ENCODE data around the gene JCAD. TPM values are rescaled to one million over a fixed set of nuclear protein-coding genes. Genes with fewer than 3 reads are reported as not detected.
A peak's percentile ranks its signal among the peaks of the same experiment; 100 is the strongest.
"Not testable (repeated sequence)": the region's sequence is repeated elsewhere in the genome, so short reads cannot be mapped to it uniquely, and the experiment has no call there.

The JCAD gene
- total RNA-seq, 1 donor from 2014 or later = 8.4 TPM

DNA sequence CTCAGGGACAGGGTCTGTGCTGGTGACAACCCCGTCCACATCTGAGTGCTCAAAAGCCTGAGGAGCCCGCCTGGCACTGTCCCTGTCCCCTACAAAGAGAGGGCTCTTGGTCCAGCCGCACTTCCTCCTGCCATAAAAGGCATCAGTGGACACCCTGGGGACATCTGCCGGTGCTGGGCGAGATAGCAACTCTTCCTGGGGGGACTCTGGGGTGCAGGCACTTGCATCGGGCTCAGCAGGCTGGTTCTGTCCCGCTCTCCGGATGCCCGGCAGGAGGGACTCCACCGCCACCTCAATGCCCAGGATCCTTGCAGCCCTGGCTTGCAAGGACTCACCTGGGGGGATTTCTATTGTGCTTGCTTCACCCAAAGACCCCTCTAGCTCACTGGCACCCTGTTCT, 32.8 kb downstream of the JCAD start:
- DNase-seq = no peak

DNA sequence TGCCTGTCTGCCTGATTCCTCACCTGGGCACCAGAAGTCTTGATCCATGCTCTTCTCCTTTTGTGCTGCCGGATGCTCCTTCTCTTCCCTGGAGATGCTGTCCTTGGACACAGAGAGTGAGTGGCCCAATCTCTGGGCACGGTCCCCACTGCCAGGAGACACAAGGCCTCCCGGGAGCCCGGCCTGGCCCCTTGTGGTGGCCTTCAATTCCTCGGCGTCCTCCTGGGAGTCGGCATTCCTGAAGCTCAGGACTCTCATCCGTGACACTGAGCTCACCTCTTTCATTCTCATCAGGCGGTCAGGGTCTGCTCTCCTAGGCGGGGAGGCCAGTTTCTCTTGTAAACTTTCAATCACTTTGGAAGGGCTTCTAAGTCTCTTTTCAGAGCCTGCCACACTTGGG, 33.3 kb downstream of the JCAD start:
- no peak for DNase-seq

DNA sequence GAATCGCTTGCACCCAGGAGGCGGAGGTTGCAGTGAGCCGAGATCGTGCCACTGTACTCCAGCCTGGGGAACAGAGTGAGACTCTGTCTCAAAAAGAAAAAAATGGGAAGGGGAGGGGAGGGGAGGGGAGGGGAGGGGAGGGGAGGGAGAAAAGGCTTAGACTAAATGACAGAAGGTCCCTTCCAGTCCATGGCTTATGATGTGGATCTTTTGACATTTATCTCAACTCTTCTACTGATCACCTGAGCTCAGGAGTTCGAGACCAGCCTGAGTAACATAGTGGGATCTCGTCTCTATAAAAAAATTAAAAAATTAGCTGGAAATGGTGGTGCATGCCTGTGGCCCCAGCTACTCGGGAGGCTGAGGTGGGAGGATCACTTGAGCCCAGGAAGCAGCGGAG, 34.0 kb downstream of the JCAD start:
- DNase-seq = not testable (repeated sequence)

DNA sequence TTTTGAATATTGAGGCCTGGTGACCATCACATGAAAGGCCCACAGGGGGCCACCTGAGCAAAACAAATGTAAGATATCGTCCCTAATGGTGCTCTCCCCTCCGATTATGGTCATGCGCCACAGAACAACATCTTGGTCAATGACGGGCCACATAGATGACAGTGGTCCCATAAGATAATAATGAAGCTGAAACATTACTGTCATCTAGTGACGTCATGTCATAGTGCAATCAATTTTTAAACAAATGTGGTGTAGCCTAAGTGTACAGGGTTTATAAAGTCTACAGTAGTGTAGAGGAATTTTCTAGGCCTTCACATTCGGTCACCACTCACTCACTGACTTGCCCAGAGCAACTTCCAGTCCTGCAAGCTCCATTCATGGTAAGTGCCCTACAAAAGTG, 36.8 kb downstream of the JCAD start:
- no peak for DNase-seq

DNA sequence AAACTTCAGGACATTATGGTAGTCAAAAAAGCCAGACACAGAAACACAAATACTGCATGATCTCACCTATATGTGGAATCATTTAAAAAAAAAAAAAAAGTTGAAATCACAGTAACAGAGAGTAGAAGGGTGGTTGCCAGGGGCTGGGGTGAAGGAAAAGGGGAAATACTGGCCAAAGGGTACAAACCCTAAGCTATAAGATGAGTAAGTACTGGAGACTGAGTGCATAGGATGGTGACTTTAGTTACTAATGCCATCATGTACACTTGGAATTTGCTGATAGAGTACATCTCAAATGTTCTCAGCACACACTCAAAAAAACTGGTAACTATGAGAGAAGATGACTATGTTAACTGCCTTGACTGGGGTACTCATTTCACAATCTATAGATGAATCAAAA, 39.9 kb downstream of the JCAD start:
- DNase-seq = no peak

DNA sequence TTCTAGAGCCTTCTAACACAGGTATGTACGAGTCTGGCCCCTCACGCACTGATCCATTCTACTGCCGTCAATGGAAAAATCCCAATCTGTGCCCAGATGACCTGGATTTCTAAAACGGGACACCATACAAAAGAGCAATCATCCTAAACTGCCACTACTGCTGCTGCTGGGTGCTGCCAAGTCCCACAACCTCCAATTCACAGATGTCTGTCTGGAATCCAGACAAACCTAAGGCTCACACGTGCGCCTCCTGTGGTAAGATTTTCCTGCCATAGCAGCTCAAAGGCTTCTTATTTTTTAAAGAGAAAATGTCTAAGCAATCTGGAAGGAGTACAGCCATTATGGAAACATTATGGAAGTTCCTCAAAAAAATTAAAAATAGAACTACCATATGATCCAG, 40.9 kb downstream of the JCAD start:
- DNase-seq = no peak

DNA sequence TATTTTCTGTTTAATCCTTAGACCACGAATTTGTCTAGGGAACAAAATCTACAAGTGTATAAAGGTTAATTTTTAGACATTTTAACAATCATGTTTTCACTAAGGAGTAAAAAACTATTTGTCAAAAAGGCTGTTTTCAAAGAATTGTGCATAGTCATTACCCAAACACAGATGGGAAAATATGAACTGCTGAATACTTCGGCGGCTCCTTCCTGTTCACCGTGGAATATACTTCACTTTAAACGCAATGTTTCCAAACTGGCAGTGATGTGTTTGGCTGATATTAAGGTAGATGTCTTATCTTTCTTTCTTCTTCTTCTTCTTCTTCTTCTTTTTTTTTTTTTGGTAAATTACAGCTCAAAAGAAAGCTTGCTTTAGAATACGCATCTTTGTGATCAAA, 41.4 kb downstream of the JCAD start:
- no peak for DNase-seq

DNA sequence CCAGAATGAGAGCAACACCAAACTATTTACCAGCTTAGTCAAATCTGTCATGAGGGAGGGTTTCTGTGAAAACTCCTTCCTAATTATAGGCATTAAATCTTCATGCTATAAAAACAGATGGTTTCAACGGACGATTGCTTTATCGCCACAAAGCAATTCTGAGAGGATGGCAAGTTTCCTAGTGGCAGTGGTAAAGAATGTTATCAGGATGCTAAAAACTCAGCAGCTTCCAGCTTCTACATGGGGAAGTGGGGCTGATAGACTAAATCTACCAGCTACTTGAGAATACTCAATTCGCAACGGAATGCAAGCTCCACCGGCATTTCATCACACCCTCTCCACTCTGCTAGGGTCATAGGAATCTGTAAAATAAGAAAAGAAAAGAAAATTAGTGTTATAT, 41.8 kb downstream of the JCAD start:
- no peak for DNase-seq

DNA sequence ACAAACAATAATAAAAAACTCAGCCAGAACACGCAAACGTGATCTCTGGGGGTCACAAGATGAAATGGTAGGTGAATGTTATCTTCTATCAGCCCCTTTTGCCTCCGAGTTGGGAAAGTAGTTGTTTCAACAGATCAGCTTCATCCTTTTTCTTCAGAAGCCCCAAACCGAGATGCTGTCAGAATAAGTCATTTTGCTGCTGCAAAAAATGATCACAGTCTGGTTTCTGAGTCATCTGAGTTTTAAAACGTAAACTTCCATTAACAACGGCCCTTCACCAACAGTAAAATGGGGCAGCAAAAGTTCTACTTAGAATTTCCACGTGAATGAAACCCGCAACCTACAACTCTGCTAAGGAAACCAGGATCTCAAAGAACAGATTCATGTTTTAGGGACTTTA, 44.9 kb downstream of the JCAD start:
- DNase-seq = no peak

DNA sequence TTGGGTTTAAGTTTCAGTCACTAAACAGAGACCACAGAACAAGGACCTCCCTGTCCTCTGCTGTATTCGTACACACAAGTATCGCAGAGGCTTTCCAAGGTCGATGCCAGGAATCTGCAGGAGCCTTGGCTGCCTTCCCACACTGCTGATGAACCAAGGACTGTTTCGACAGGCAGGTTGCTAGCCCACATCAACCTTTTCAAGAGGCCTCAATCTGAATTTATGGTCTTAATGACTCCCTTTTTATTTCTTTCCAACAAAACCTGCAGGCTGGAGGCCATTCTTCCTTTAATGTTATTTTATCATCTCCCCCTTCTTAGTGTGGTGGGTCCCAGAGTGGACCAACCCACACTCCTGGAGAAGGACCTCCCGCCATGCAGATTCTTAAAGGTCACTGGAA, 45.6 kb downstream of the JCAD start:
- no peak for DNase-seq

DNA sequence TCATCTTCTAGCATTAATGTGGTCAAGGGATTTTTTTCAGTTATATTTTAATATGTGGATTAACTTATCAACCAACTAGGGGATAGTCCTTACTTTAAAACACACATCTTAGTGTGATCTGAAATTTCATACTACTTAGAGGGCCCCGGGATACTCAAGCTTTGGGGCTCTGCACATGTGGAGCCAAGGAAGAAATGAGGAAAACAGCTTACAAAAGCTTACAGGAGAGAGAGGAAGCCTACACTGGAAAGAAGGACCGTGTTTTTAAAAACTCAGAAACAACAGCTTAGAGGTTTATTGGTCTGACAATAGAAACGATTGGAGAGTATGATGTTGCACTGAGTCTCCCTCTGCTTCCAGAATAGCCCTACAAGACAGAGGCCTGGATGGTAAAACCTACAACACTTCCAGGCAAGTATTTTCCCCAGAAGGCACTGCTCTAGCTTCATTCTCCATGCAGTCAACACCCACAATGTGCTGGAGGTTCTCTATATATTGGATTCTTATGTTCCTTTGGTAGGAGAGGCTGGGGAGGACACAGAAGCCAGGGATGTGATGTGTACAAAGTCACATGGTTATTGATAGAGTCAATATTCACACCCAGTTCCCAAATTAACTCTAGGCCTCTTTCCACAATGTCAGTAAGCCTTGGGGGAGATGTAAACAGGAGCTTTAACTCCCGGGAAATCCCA, 47.3 kb downstream of the JCAD start:
- DNase-seq = no peak

DNA sequence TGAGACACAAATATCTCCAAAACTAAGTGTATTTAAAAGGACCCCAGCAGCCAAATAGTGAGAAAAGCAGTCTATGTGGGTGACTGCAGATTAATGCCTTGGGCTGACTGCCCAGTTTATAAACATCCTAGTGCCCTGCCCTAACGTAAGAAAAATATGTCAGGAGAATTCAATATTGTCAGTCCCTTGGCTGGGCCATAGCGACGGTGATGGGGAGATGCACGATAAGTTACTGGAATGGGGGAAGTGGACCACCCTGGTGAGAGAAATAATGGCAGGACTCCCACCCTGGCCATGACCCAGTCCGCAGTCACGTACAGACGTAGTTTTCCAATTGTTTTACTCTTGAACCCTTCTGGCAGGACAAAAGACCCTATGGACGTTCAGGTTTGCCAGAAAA, 48.0 kb downstream of the JCAD start:
- no peak for DNase-seq

DNA sequence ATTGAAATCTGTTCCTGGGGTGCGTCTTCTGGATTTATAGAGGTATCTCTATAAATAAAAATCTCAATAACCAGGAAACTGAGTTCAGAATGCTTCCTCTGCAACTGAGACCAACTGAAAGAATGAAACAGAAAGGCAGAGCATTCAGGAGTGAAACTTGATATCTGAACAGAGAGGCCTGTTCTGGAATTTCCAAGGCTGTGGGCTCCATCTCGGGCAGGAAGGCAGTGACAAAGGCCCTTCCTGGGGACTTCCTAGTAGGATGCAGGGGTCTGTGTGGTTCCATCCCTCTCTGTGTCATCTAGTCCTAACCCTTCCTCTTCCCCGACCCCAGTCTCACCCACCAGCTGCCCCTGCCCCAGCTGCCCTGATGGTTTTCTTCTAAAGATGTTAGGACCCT, 52.0 kb downstream of the JCAD start:
- DNase-seq = no peak

DNA sequence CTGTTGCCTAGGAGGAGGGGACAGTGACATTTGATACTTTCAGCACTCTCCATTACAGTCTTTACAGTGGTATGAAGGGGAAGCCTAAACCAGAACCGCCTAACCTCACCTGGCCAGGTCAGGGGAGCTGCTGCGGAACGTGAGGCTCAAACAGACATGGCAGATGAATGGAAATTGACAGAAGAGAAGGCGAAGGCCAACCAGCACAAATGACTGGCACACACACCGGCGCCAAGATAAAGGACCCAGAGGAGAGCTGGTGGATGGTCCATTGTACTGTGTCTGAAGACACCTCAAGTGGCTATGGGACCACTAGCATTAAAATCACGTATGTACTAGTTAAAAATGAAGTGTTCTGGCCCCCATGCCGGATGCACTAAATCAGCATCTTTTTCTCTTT, 53.0 kb downstream of the JCAD start:
- no peak for DNase-seq

DNA sequence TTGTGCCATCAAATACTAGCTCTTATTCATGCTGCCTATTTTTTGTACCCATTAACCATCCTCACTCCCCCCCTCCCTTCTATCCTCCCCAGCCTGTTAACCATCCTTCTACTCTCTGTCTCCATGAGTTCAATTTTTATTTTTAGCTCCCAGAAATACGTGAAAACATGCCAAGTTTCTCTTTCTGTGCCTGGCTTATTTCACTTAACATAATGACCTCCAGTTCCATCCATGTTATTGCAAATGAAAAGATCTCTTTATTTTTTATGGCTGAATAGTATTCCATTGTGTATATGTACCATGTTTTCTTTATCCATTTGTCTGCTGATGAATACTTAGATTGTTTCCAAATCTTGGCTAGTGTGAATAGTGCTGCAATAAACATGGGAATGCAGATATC, 54.3 kb downstream of the JCAD start:
- DNase-seq = not testable (repeated sequence)

DNA sequence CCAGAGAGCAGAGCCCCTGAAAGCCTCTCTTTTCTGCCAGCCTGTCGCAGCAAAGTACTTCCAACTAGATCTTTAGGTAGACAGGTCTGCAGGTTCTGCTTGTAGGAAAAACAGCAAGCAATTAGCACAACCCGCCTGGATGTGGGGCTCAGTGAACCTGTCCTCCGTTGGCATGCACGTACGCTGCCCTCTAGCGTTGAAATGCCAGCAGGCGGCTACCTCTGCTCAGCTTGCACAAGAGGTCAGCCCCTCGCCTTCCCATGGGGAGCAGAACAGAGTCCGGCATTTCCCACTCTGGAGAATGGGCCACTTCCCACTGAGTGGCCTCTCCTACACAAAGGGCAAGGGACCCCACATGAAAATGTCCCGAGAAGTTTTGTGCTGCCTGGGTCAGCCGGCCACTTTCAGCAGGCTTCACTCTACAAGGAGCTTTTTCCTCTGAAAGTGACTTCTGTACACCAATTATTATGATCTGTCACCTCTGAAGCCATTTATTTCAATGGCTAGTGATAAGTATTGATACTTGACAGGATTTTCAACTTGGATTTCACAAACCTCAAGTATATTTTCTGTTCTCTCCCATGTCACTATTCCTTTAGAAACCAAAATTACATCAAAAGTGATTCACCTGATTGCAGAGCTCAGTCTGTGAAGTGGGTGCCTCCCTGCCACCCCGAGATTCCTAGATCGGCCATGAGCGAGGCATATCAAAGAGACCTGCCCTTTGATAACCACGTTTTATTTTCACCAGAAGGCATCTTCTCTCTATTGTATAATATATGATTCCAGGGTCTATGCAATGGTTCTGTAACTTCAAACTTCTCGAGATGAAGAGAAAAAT, 56.7 kb downstream of the JCAD start:
- DNase-seq = peak; percentile 18

DNA sequence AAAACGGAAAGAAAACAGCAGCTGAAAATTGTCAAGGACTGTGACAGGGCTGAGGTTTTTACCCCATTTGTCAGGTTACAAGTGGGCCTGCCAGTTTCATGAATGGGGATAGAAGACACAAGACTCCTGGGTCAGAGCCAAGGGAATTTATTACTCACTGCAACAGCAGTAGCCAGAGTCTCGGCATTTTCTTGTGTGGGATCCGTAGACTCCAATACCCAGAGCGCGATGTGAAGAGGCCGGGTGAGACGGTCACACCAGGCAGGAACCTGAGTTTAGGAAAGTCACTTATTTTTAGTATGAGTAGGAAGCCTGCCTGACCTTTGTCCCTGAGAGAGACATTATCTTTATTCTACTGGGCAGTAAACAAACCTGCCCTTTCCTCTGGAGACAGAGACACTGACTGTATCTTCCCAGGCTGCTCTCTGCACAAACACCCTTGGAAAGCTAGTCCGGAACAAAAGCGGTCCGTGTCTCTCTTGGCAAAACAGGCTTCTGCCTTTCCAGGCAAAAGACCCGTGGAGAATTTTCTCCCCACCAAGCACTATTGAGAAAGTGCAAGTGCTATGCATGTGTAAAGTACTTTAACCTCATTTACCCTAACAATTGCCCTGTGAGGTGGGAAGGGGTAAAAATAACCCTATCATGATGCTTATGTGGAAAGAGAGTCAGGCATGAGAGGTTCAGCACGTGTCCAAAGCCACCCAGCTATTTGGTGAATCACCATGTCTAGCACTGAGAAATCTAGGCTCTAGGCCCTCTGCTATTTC, 58.4 kb downstream of the JCAD start:
- DNase-seq = no peak

DNA sequence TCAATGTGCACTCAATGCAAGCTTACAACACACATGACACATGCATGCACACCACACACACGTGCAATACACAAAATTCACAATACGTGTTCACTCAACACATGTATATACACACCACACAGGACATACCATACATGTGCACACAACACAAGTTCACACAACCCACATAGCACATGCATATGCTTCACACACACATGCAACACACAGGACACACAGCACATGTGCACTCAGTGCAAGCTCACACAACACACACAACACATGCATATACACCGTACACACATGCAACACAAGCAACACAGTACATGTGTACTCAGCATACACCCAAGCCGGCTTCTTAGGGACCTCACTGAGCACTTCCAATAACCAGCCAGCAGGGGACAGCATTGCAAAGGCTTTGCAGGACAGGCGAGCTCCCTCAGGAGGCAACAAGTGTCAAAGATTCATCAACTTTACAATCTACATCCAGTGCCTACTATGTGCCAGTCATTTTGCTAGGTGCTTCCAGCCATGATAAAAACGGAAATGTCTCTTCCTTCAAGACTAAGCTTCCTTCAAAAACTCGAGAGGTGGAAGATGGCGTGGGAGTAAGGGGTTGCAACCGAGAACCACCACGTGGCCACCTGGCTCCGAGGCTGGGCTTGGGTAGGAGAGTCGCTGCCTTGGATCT, 61.1 kb downstream of the JCAD start:
- peak; percentile 58 for DNase-seq

DNA sequence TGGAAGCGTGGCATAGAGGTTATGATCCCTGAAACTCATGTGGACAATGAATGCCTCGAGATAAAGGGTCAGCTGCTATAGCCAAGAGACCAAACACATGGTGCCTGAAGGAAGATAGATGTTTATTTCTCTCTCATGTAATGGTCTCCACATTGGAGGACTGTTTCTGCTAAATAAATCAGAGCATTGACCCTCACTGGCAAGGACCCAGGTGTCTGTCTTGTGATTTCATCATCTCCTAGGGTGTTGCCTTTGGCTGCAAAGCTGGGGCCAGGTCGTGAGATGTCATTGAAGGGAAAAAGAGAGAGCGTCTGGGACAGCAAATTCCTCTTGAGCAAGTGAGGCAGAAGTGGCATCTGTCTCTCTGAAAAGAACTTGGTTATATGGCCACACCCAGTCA, 64.6 kb downstream of the JCAD start:
- DNase-seq = no peak

DNA sequence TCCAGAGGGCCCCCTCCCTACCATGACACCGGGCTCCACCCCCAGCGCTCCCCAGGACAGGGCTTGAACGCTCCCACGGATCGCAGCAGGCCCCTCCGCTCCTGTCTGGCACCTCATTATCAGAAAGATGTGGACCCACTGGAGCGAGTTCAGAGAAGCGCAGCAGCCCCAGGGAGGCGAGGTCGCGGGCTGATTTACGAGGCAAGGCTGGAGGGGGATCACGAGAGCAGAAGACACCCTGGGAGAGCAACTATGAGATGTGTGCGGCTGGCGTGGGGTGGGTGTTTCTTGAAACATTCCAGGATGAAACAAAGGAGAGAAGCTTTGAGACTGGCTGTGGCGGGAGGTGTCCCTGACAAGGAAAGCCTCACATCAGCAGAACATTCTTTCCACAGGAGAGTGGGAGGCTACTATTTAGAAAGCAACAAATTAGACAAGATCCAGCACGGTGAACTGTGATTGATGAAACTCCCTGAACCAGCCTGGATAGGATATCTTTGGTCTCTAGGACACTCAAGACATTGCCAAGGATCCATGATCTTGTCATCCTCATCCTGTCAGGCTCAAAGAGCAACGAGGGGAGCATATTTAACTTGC, 66.0 kb downstream of the JCAD start:
- DNase-seq = no peak

DNA sequence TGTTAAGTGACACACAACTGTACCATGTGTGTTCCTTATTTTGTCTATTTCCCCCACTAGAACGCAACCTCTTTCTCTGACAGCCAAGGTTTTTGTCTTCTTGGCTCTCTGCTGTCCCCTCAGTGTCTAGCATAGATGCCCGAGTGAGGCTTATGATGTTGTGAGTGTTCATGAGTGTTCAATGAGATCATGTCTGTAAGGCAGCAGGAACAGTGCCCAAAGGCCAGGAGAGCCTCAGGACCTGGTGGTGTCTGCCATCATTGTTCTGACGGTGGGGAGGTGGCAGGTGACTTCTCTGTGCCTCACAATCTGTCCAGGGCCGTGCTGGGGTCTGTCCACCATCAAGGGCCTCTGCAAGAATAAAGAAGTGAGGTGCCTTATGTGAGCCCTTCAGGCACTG, 66.5 kb downstream of the JCAD start:
- DNase-seq = no peak

DNA sequence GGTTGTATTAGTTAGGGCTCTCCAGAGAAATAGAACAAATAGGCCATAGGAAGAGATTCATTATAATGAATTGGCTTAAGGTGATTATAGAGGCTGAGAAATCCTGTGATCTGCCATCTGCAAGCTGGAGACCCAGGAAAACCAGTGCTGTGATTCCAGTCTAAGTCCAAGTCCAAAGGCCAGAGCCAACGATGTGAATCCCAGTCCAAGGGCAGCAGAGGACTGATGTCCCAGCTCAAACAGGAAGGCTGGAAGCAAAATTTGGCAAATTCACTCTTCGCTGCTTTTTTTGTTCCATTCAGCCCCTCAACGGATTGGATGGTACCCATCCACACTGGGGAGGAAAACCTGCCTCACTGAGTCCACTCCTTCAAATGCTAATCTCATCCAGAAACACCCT, 68.0 kb downstream of the JCAD start:
- DNase-seq = no peak

All from occipital lobe (tissue), 2 donors.